ENCODE results near the gene BOK. TPM values are rescaled to one million over a fixed set of nuclear protein-coding genes. Genes with fewer than 3 reads are reported as not detected.

BOK gene
- total and polyA plus RNA-seq, 9 of the 15 experiments (the other 6 are each of a cell fraction or from before 2014, with no cell fraction given): 0.03 to 3.3 (median 2.0) TPM; not detected in 1

- POLR2A ChIA-PET: interaction anchor here (1.2 kb wide), 1 partner anchor 9 kb away, joined by 3 read pairs; no protein-coding TSS in a partner anchor
- FAIRE-seq (no peak), DNase-seq (ENCODE audit: extremely low read depth in 1 of 4, low spot score in 3 of 4) (no peak), ATAC-seq (no peak)
- intact Hi-C loops (cut with micrococcal nuclease): no loop called here
- Histone ChIP-seq H3K27ac (ENCODE audit: extremely low read depth, low read depth, low read length) (no peak overlapping the region), H4K20me1 (replicated peaks; ENCODE audit: control insufficient read depth, insufficient read depth, low read length) (no peaks in the 10 kb centered on the region), H3K9me1 (ENCODE audit: control insufficient read depth, insufficient read depth, low read length) (no peaks in the 10 kb centered on the region), H3K9me3 (replicated peaks; ENCODE audit: control insufficient read depth, insufficient read depth, low read depth, low read length) (no peaks in the 10 kb centered on the region), H2AFZ (ENCODE audit: low read depth, low read length) (no peak overlapping the region), H3K4me2 (ENCODE audit: insufficient read depth, low read length) (no peak overlapping the region), H3K4me1 (replicated peaks in 1 of 2; ENCODE audit: control insufficient read depth in 2 of 2, insufficient read depth in 2 of 2, low read length in 2 of 2) (peaks cover 0 to 12% of the 10 kb centered on the region in 2 experiments; a peak in 2 of 5 replicates), H3K36me3 (ENCODE audit: control insufficient read depth, insufficient read depth, low read length) (no peaks in the 10 kb centered on the region), H3K9ac (ENCODE audit: insufficient read depth in 1 of 2, low read depth in 2 of 2, low read length in 2 of 2) (no peak overlapping the region), H3K79me2 (ENCODE audit: control insufficient read depth, insufficient read depth, low read length) (no peaks in the 10 kb centered on the region), H3K4me3 (no peak overlapping the region), H3K27me3 (ENCODE audit: control insufficient read depth in 2 of 2, insufficient read depth in 2 of 2, low read length in 2 of 2) (peaks cover 3 to 25% of the 10 kb centered on the region in 2 experiments; a peak in 4 of 5 replicates)
- TF ChIP-seq MXD1 (CRISPR knock-in tag; IDR thresholded peaks at IDR 0.05; ENCODE audit: borderline replicate concordance, poor library complexity, severe bottlenecking) (no peak), SREBF2 (CRISPR knock-in tag; IDR thresholded peaks at IDR 0.05) (no peak), HIVEP1 (CRISPR knock-in tag; IDR thresholded peaks at IDR 0.05) (no peak), GTF2F1 (IDR thresholded peaks at IDR 0.05; ENCODE audit: low read depth, low read length) (no peak), BRF2 (IDR thresholded peaks at IDR 0.05; ENCODE audit: borderline replicate concordance, insufficient read depth, insufficient read length) (no peak), ARID4B (CRISPR knock-in tag; IDR thresholded peaks at IDR 0.05) (no peak), ELF1 (tag; IDR thresholded peaks at IDR 0.05) (no peak), PRPF4 (IDR thresholded peaks at IDR 0.05; ENCODE audit: insufficient read depth, low read depth, low read length, poor library complexity, severe bottlenecking) (no peak)
- 7% methylated on average over 8 of the region's 8 CpGs for WGBS (ENCODE audit: insufficient coverage, low coverage, missing lambda C conversion rate)
- in situ Hi-C loops (cut with MboI): no loop called here
- CTCF ChIA-PET (ENCODE audit: low intra/inter-chr PET ratio): no interaction called here
- no TSS peak for BruUV-seq (replicated peaks)
Observed at GRCh38 chr2:241530571-241530970, 28.0 kb upstream of the BOK start.

Data from K562 (cell line).